Mucosa of gallbladder (tissue), 1 donor: ENCODE measurements around the gene GRP. TPM values are rescaled to one million over a fixed set of nuclear protein-coding genes. Genes with fewer than 3 reads are reported as not detected.
"Not testable (repeated sequence)": the region's sequence is repeated elsewhere in the genome, so short reads cannot be mapped to it uniquely, and the experiment has no call there.

Source experiments
- DNase-seq: peaks from one replicate; pipeline ENCODE4 v3.0.0-alpha.2; 2020; ENCODE audit warnings: low spot score
- total RNA-seq: library from RNA; stranded (reverse); gene quantifications from one replicate; pipeline ENCODE4 v1.2.1, GENCODE V29; 2021
- donor health status: DM: no; HTN: no; CAD: no.

Gene GRP
- total RNA-seq, 1 donor from 2014 or later: not detected

- no peak for DNase-seq
These were observed 9.2 kb downstream of the GRP start for GRCh38 chr18:59229191-59229590.

DNA sequence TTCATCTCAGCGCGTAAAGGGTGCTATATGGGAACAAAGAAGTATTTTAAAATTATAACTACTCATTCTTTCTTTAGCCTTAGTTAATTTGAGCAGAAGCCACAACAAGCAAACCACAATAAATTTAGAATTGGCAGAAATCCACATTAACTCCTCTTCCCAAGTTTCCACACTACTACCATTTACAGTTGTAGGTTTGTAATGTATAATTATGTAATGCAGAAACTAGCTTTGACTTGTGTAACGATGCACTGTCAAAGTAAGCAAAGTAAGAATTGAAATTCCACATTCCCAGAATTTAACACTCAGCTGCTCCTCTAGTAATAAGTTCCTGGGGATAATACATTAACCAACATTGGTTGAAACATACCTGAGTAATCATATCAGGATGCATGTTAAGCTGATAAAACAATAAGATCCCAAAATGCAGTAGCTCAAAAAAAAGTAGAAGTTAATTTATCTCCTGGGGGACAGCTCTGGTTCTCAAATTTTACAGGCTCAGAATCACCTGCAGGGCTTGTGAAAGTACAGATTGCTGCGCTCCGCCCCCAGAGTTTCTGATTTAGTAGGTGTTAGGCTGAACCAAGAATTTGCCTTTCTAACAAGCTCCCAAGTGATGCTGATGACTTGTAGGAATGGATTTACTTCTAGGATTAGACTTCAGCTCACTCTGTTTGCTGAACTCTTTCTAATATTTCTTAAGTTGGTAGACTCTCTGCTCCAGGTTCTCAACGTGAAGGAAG, 9.9 kb downstream of the GRP start:
- DNase-seq: no peak

DNA sequence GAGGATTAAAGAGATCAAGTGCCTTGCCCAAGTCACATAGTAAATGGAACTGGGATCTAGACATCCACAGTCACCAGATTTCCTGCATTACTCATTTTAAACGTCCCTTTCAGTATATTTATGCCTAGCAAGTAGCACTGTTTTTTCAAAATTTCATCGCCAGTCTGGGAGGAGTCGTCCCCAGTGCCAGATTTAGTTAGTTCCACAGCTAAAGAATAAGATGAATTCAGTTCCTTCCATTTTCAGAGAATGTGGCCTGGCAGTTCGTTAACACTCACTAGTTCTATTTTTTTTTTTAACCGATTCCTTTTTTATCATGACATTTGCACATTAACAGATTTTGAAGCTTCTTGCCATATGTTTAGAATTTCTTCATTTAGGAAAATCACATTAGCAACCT, 11.2 kb downstream of the GRP start:
- DNase-seq: no peak

DNA sequence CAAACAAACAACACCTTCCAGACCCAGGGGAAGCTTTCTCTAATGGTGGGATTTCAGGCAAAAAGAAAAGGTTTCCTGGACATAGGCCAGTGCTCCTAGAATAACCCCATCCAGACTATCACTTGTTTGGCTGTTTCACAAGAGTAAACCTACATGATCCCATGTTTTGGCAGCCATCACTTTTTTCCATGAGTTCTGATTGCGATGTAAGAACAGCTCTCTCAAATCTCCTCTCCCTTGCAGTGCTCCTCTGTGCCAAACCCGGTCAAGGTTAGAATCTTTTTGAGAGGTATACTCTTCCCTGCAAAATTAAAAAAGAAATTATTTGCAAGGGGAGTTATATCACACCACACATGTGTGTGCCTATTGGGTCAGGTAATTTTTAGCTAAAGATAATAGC, 11.9 kb downstream of the GRP start:
- no peak for DNase-seq

GRCh38 chr18:59232309-59233016, 12.5 kb downstream of the GRP start:
- DNase-seq: no peak

DNA sequence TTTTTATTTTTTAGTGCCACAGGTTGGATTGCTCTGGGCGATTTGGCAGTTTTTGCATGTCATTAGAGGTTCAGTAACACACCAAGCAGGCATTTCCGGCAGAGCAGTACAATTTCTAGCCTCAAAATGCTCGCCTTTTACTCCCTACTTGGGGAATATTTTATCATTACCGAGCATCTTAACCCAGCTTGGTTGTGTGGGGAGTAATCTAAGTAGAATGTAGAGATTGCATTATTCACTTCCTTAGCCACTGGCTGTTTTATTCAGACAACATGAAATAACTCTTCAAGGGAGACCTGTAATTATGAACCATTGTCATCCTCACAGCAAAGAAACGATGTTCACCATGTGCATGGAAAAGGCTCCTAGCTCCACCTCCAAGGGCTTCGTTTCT, 13.1 kb downstream of the GRP start:
- no peak for DNase-seq

GRCh38 chr18:59238385-59238784, 18.4 kb downstream of the GRP start:
- DNase-seq: no peak

DNA sequence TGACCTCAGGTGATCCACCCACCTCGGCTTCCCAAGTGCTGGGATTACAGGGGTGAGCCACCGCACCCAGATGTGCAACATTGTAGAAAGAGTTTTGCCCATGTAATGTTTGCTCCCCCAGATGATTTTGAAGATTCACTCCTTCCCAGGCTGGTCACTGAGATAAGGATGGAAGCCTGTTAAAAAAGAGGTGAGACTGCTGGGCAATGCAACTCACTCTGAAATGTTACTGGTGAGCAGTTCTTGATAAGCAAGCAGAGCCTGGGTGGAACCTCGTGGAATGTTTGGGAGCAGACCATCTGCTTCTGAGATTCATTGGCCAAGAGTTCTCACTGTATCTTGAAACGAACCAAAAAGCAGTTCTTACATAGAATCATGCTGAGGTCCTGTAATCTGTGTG, 19.7 kb downstream of the GRP start:
- DNase-seq: no peak

DNA sequence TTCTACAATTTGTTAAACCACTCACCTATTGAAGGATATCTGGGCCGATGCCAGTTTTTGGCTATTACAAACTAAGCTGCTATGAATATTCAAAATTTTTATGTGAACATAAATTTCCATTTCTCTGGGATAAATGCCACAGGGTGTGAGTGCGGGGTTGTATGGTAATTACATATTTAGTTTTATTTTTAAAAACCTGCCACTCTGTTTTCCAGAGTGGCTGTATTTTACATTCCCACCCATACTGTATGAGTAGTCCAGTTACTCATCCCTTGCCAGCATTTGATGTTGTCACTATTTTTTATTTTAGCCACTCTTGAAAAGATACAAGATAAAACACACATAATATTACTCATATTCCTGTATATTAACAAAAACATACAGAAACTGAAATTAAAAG, 22.9 kb downstream of the GRP start:
- no peak for DNase-seq

DNA sequence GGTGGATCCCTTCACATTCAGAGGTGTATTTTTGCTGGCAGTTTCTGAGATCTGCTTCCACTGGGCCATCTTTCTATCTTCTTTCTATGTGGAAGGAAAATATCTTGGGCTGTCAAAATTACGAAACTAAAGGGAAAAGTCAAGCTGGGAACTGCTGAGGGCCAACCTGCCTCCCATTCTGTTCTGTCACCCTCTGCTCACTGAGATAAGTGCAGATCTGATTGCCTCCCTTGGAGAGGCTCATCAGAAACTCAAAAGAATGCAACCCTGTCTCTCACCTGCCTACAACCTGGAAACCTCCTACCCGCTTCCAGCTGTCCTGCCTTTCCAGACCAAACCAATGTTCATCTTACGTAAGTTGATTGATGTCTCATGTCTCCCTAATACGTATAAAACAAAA, 26.8 kb downstream of the GRP start:
- no peak for DNase-seq

DNA sequence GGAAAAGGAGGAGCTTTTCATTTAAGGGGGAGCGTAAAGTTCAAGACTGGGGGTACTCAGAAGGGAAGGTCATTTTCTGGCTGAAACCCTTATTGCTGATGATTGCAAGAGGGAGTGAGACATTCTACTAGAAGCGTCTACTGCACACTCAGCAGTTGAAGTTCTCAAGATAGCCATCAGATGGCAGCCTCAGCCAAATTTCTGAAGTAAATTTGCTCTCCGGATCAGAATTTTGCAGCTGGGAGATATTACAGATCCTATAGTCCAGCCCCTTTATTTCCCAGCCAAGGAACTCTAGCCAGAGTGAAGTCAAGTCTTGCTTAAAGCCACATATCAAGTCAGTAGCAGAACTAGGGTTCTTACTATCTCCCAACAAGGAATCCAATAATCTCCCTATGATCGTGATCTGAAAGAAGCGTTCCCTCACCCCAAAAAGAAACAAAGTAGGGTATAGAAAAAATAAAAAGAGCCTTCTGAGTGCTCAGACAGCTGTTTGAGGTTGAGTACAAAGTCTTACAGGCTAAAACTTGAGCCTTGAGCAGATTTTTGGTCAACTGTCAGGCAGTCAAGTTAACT, 29.3 kb downstream of the GRP start:
- peak; percentile 52 for DNase-seq

DNA sequence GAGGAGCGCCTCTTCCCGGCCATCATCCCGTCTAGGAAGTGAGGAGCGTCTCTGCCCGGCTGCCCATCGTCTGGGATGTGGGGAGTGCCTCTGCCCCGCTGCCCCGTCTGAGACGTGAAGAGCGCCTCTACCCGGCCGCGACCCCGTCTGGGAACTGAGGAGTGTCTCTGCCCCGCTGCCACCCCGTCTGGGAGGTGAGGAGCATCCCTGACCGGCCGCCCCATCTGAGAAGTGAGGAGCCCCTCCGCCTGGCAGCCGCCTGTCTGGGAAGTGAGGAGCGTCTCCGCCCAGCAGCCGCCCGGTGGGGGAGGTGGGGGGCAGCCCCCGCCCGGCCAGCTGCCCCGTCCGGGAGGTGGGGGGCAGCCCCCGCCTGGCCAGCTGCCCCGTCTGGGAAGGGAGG, 35.5 kb downstream of the GRP start:
- not testable (repeated sequence) for DNase-seq

DNA sequence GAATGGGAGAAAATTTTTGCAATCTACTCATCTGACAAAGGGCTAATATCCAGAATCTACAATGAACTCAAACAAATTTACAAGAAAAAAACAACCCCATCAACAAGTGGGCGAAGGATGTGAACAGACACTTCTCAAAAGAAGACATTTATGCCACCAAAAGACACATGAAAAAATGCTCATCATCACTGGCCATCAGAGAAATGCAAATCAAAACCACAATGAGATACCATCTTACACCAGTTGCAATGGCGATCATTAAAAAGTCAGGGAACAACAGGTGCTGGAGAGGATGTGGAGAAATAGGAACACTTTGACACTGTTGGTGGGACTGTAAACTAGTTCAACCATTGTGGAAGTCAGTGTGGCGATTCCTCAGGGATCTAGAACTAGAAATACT, 41.9 kb downstream of the GRP start:
- not testable (repeated sequence) for DNase-seq

DNA sequence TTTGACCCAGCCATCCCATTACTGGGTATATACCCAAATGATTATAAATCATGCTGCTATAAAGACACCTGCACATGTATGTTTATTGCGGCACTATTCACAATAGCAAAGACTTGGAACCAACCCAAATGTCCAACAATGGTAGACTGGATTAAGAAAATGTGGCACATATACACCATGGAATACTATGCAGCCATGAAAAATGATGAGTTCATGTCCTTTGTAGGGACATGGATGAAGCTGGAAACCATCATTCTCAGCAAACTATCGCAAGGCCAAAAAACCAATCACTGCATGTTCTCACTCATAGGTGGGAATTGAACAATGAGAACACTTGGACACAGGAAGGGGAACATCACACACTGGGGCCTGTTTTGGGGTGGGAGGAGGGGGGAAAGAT, 42.3 kb downstream of the GRP start:
- DNase-seq: not testable (repeated sequence)

DNA sequence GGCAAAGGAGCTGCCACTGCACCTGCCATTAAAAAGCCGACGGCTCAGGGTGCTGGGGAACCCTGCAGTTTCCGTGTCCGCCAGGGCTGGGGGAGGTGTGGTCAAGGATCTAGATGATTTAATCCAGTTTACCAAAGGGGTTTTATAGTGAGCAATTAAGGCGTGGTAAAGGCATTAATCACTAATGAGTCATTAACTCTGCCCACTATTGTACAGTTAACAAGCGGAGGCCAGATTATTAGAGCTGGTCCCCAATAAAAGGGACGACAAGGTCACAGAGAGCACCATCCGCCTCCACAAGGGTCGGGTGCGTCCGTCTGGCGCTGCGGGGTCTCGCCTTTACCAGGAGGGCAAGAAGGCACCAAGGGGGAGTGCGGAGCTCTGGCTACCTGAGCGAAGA, 43.7 kb downstream of the GRP start:
- no peak for DNase-seq

DNA sequence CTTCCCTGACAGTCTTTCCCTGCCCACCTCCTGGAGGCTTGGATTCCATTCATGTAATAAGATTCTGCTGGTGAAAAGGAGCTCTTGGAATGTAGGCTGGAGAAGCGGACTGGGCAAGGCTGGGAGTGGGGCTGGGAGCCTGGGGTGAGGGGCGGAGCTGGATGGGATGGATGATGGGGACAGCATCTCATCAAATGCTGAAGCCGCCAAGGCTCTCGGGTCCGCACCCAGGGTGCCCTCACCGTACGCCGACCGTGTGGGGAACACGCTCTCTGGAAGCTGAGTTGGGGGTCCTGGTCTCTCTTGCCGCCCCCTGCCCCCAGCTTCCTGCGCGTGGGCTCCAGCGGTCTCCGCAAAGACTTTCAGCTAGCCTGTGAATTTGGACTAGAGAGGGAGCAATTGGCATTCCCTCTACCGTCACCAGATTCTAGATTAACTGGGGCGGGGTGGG, 44.2 kb downstream of the GRP start:
- no peak for DNase-seq

DNA sequence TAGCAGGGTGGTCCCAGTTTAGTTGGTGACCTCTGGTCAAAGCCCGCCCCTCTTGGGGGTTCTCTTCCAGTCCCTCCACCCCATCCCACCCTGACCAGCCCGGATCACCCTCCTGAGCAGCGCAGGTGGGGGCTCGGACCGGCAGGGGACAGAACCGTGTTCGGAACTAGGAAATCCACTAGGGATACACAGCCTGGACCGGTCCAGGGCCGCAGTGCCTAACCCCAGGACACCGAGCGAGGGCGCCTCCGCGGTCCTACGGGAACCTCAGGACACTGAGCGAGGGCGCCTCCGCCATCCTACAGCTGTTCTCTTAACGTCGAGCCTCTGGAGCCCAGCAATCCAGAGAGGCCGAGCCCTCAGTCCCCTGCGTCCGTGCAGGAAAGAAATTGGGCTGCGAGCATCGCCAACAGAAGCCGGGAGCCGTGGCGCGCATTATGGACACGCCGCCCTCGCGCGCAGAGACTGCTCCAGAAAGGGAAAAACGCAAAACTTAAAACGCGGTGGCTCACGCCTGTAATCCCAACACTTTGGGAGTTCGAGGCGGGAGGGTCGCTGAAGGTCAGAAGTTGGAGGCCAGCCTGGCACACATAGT, 44.8 kb downstream of the GRP start:
- DNase-seq: no peak

DNA sequence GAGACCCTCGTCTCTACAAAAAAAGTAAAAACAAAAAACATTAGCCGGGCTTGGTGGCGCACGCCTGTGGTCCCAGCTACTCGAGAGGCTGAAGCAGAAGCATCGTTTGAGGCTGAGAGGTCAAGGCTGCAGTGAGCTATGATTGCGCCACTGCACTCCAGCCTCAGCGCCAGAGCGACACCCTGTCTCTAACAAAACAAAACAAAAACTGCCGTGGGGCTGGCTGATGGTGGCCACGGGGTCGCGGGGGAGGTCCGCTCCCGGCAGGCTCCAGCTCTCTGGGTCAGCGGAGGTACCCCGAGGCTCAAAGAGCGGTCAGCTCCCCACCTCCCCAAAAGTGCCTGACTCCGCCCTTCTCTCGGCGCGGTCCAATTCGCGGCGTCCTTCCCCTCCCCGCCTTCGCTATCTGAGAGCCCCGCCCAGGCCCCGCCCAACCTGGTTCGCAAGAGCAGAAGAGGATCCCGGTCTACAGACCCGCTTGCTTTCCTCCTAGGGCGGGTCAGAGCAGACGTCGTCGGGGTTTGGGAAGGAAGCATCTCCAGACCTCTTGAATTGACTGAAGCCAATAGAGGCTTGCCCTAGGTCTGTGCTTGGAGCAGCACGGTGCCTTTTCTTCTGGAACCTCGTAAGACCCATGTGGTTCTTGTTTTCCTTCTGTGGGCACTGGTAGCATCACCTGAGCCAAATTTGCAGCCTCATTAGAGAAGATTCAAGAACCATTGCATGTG, 45.5 kb downstream of the GRP start:
- DNase-seq: no peak

GRCh38 chr18:59265974-59266369, 46.0 kb downstream of the GRP start:
- DNase-seq: no peak

DNA sequence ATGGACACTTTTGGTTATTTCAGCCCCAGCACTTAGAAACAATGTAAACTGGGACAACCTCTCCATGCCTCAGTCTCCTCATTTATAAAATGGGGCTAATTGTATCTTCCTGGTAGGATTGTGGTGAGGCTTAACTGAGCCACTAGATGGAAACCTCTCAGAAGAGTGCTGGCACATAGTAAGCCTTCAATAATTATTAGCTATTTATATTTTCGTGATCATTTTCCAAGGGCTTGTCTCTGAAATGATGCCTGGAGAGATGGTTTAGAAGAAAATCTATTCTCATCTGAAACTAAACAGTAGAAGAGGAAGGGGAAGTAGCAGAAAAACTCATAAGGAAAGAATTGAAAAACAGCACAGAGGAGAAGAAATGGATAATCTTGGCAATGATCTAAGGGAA, 46.5 kb downstream of the GRP start:
- DNase-seq: no peak

- no peak for DNase-seq
These were observed 47.0 kb downstream of the GRP start for GRCh38 chr18:59266886-59267502.
